Measurements from ENCODE around the gene MED12L.
A peak's percentile ranks its signal among the peaks of the same experiment; 100 is the strongest.
"Not testable (repeated sequence)": the region's sequence is repeated elsewhere in the genome, so short reads cannot be mapped to it uniquely, and the experiment has no call there.

The MED12L gene

GRCh38 chr3:151210676-151211381, 125.4 kb downstream of the MED12L start:
- DNase-seq (ENCODE audit: low read depth) = no peak

- DNase-seq (ENCODE audit: low read depth) = no peak
These were observed 127.7 kb downstream of the MED12L start for GRCh38 chr3:151213151-151213550.

- DNase-seq (ENCODE audit: low read depth) = no peak
These were observed 128.4 kb downstream of the MED12L start for GRCh38 chr3:151213881-151214280.

- DNase-seq (ENCODE audit: low read depth) = no peak
These were observed 129.0 kb downstream of the MED12L start for GRCh38 chr3:151214459-151214858.

- no peak for DNase-seq (ENCODE audit: low read depth)
These were observed 131.5 kb downstream of the MED12L start for GRCh38 chr3:151216641-151217607.

GRCh38 chr3:151218136-151218535, 132.7 kb downstream of the MED12L start:
- DNase-seq (ENCODE audit: low read depth) = no peak

- DNase-seq (ENCODE audit: low read depth) = no peak
These were observed 133.6 kb downstream of the MED12L start for GRCh38 chr3:151219056-151219455.

- DNase-seq (ENCODE audit: low read depth) = no peak
These were observed 138.9 kb downstream of the MED12L start for GRCh38 chr3:151224268-151224866.

- no peak for DNase-seq (ENCODE audit: low read depth)
These were observed 139.8 kb downstream of the MED12L start for GRCh38 chr3:151225040-151225975.

GRCh38 chr3:151226088-151226563, 140.7 kb downstream of the MED12L start:
- no peak for DNase-seq (ENCODE audit: low read depth)

GRCh38 chr3:151226825-151227224, 141.4 kb downstream of the MED12L start:
- no peak for DNase-seq (ENCODE audit: low read depth)

- DNase-seq (ENCODE audit: low read depth) = no peak
These were observed 141.9 kb downstream of the MED12L start for GRCh38 chr3:151227266-151227806.

- DNase-seq (ENCODE audit: low read depth) = peak; percentile 69
These were observed 142.6 kb downstream of the MED12L start for GRCh38 chr3:151227807-151228665.

- no peak for DNase-seq (ENCODE audit: low read depth)
These were observed 143.2 kb downstream of the MED12L start for GRCh38 chr3:151228666-151229040.

GRCh38 chr3:151230646-151231045, 145.2 kb downstream of the MED12L start:
- DNase-seq (ENCODE audit: low read depth) = no peak

GRCh38 chr3:151232403-151232802, 146.9 kb downstream of the MED12L start:
- not testable (repeated sequence) for DNase-seq (ENCODE audit: low read depth)

GRCh38 chr3:151232991-151233390, 147.5 kb downstream of the MED12L start:
- no peak for DNase-seq (ENCODE audit: low read depth)

- no peak for DNase-seq (ENCODE audit: low read depth)
These were observed 149.4 kb downstream of the MED12L start for GRCh38 chr3:151234825-151235224.

- DNase-seq (ENCODE audit: low read depth) = no peak
These were observed 150.9 kb downstream of the MED12L start for GRCh38 chr3:151236316-151236715.

- no peak for DNase-seq (ENCODE audit: low read depth)
These were observed 151.3 kb downstream of the MED12L start for GRCh38 chr3:151236736-151237135.
